ENCODE measurements around the gene FAP.

Gene FAP

DNA sequence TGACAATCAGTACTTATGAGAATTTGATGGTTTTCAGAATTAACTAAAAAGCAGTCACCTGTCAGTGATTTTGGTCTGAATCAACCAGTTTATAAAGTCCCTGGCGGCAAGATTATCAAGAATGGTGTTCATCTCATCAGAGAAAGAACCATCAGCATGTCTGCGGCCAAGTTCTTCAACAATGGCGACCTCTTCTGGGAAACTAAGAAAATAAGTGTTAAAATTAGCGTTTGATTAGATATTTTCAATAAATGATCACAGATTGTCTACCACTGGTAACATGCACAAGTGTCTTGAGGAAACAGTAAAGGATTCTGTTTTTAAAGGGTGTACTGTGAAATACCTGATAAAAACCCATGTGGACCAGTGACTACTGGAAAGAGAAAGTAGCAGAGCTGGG, 99.3 kb downstream of the FAP start:
- no peak overlapping the region for H4K8ac ChIP-seq (ENCODE audit: low read depth, low read length)
- H2BK120ac ChIP-seq (ENCODE audit: low read depth, low read length): no peak overlapping the region
- no peak overlapping the region for H3K56ac ChIP-seq (ENCODE audit: low read length)
- no peak overlapping the region for H3K4ac ChIP-seq (ENCODE audit: low read depth, low read length)
- H4K5ac ChIP-seq (ENCODE audit: low read length): no peak overlapping the region
- no peak overlapping the region for H3K4me2 ChIP-seq (ENCODE audit: low read length)
- H2BK15ac ChIP-seq (replicated peaks; ENCODE audit: low read depth): no peak overlapping the region
- no peak overlapping the region for H3K18ac ChIP-seq (ENCODE audit: low read length)
- no peaks in the 10 kb centered on the region for H3K79me2 ChIP-seq (ENCODE audit: control insufficient read depth, insufficient read depth, low read length)
- no peaks in the 10 kb centered on the region for H3K27me3 ChIP-seq (ENCODE audit: insufficient read depth, low read length, poor library complexity)
- H2BK5ac ChIP-seq (ENCODE audit: low read length): no peak overlapping the region
- H3K4me1 ChIP-seq (ENCODE audit: control insufficient read depth, low read depth, low read length): no peaks in the 10 kb centered on the region
- H3K4me3 ChIP-seq (ENCODE audit: low read length): no peak overlapping the region
- no peaks in the 10 kb centered on the region for H3K36me3 ChIP-seq (ENCODE audit: control insufficient read depth, insufficient read depth, low read length)
- no CpG with 5 or more reads among the region's 4 CpGs for WGBS (ENCODE audit: extremely low coverage, insufficient coverage, low lambda C conversion rate)
- no peak overlapping the region for H3K23ac ChIP-seq (ENCODE audit: low read length)
- no peak overlapping the region for H2AK5ac ChIP-seq (ENCODE audit: low read length)
- no peak overlapping the region for H3K9ac ChIP-seq (ENCODE audit: low read length)
- DNase-seq: no peak
- no peak overlapping the region for H3K27ac ChIP-seq (ENCODE audit: low read depth, low read length)
- no peaks in the 10 kb centered on the region for H3K79me1 ChIP-seq (ENCODE audit: low read length)

DNA sequence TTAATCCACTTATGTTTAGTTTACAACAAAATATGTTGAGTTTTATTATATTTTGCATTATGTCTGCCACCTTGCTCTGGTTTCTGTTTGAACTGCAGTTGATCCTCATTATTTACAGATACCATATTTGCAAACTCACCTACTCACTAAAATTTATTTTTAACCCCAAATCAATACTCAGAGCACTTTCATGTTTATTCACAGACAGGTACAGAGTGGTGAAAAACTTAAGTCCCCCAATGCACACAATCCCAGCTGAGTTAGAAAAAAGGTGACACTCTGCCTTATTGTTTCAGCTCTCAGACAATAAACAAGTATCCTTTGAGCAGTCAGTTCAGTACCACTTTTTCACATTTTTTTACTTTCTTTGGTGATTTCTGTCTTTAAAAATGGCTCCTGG, 104.9 kb downstream of the FAP start:
- no peak overlapping the region for H3K27ac ChIP-seq (ENCODE audit: low read depth, low read length)
- no peak overlapping the region for H2BK15ac ChIP-seq (replicated peaks; ENCODE audit: low read depth)
- no peaks in the 10 kb centered on the region for H3K79me1 ChIP-seq (ENCODE audit: low read length)
- no peaks in the 10 kb centered on the region for H3K27me3 ChIP-seq (ENCODE audit: insufficient read depth, low read length, poor library complexity)
- H4K5ac ChIP-seq (ENCODE audit: low read length): no peak overlapping the region
- no peaks in the 10 kb centered on the region for H3K4me1 ChIP-seq (ENCODE audit: control insufficient read depth, low read depth, low read length)
- no peak overlapping the region for H3K4me2 ChIP-seq (ENCODE audit: low read length)
- H3K56ac ChIP-seq (ENCODE audit: low read length): no peak overlapping the region
- H2AK5ac ChIP-seq (ENCODE audit: low read length): no peak overlapping the region
- no peak overlapping the region for H2BK5ac ChIP-seq (ENCODE audit: low read length)
- no peak overlapping the region for H3K4me3 ChIP-seq (ENCODE audit: low read length)
- H2BK120ac ChIP-seq (ENCODE audit: low read depth, low read length): no peak overlapping the region
- H4K8ac ChIP-seq (ENCODE audit: low read depth, low read length): no peak overlapping the region
- H3K36me3 ChIP-seq (ENCODE audit: control insufficient read depth, insufficient read depth, low read length): no peaks in the 10 kb centered on the region
- DNase-seq: no peak
- no peak overlapping the region for H3K18ac ChIP-seq (ENCODE audit: low read length)
- no peaks in the 10 kb centered on the region for H3K79me2 ChIP-seq (ENCODE audit: control insufficient read depth, insufficient read depth, low read length)
- no peak overlapping the region for H3K4ac ChIP-seq (ENCODE audit: low read depth, low read length)
- no peak overlapping the region for H3K23ac ChIP-seq (ENCODE audit: low read length)
- H3K9ac ChIP-seq (ENCODE audit: low read length): no peak overlapping the region

DNA sequence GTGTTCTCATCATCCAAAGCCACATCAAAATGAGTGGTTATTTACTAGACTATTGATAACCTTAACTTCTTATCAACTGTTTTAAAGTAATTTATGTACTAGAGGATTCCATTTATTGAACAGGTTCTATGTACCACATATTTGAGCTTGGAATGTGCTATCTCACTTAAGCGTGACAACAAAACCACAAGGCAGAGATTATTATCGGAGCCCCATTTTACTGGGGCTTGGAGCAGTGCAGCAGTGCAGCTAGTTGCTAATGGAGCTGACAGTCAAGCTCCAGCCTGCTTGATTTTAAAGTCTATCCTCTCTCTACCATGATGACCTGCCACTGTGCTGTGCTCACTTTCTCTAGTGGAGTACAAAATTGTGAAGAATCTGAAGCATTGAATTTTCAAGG, 115.8 kb downstream of the FAP start:
- H3K27me3 ChIP-seq (ENCODE audit: insufficient read depth, low read length, poor library complexity): no peaks in the 10 kb centered on the region
- no peak overlapping the region for H3K18ac ChIP-seq (ENCODE audit: low read length)
- H3K4ac ChIP-seq (ENCODE audit: low read depth, low read length): no peak overlapping the region
- H3K4me1 ChIP-seq (ENCODE audit: control insufficient read depth, low read depth, low read length): no peaks in the 10 kb centered on the region
- H3K79me1 ChIP-seq (ENCODE audit: low read length): no peaks in the 10 kb centered on the region
- WGBS (ENCODE audit: extremely low coverage, insufficient coverage, low lambda C conversion rate): no CpG with 5 or more reads among the region's 2 CpGs
- no peak overlapping the region for H3K27ac ChIP-seq (ENCODE audit: low read depth, low read length)
- no peaks in the 10 kb centered on the region for H3K79me2 ChIP-seq (ENCODE audit: control insufficient read depth, insufficient read depth, low read length)
- H3K4me3 ChIP-seq (ENCODE audit: low read length): no peak overlapping the region
- no peak overlapping the region for H2BK15ac ChIP-seq (replicated peaks; ENCODE audit: low read depth)
- H2BK5ac ChIP-seq (ENCODE audit: low read length): no peak overlapping the region
- H3K4me2 ChIP-seq (ENCODE audit: low read length): no peak overlapping the region
- H3K23ac ChIP-seq (ENCODE audit: low read length): no peak overlapping the region
- no peak overlapping the region for H3K9ac ChIP-seq (ENCODE audit: low read length)
- H4K8ac ChIP-seq (ENCODE audit: low read depth, low read length): no peak overlapping the region
- no peak for DNase-seq
- no peak overlapping the region for H3K56ac ChIP-seq (ENCODE audit: low read length)
- H2BK120ac ChIP-seq (ENCODE audit: low read depth, low read length): no peak overlapping the region
- no peak overlapping the region for H4K5ac ChIP-seq (ENCODE audit: low read length)
- H2AK5ac ChIP-seq (ENCODE audit: low read length): no peak overlapping the region
- H3K36me3 ChIP-seq (ENCODE audit: control insufficient read depth, insufficient read depth, low read length): no peaks in the 10 kb centered on the region

DNA sequence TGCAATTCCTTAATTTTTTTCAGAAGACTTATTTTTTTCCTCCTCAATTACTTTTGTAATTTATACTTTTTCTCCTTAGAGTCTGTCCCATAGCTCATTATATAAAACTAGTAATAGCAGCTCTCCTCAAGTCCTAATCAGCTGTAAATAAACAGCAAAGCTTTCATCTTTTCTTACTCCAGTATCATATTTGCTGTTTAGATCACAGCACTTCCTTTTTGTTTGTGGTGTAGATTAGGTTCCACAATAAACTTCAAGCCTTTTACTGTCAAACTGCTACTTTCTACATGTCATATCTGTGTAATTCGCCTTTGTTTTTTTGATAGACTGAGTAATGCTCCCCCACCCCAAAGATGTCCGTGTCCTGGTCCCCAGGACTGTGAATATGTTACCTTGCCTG, 116.7 kb downstream of the FAP start:
- Histone ChIP-seq H3K56ac (ENCODE audit: low read length) (no peak overlapping the region), H3K36me3 (ENCODE audit: control insufficient read depth, insufficient read depth, low read length) (no peaks in the 10 kb centered on the region), H3K79me2 (ENCODE audit: control insufficient read depth, insufficient read depth, low read length) (no peaks in the 10 kb centered on the region), H2BK5ac (ENCODE audit: low read length) (no peak overlapping the region), H3K4me2 (ENCODE audit: low read length) (no peak overlapping the region), H3K27me3 (ENCODE audit: insufficient read depth, low read length, poor library complexity) (no peaks in the 10 kb centered on the region), H2AK5ac (ENCODE audit: low read length) (no peak overlapping the region), H3K4me3 (ENCODE audit: low read length) (no peak overlapping the region), H3K9ac (ENCODE audit: low read length) (no peak overlapping the region), H4K8ac (ENCODE audit: low read depth, low read length) (no peak overlapping the region), H3K23ac (ENCODE audit: low read length) (no peak overlapping the region), H3K4me1 (ENCODE audit: control insufficient read depth, low read depth, low read length) (no peaks in the 10 kb centered on the region), H2BK15ac (replicated peaks; ENCODE audit: low read depth) (no peak overlapping the region), H3K18ac (ENCODE audit: low read length) (no peak overlapping the region), H3K79me1 (ENCODE audit: low read length) (no peaks in the 10 kb centered on the region), H3K27ac (ENCODE audit: low read depth, low read length) (no peak overlapping the region), H4K5ac (ENCODE audit: low read length) (no peak overlapping the region), H3K4ac (ENCODE audit: low read depth, low read length) (no peak overlapping the region), H2BK120ac (ENCODE audit: low read depth, low read length) (no peak overlapping the region)
- DNase-seq: no peak
- no CpG with 5 or more reads among the region's 2 CpGs for WGBS (ENCODE audit: extremely low coverage, insufficient coverage, low lambda C conversion rate)

DNA sequence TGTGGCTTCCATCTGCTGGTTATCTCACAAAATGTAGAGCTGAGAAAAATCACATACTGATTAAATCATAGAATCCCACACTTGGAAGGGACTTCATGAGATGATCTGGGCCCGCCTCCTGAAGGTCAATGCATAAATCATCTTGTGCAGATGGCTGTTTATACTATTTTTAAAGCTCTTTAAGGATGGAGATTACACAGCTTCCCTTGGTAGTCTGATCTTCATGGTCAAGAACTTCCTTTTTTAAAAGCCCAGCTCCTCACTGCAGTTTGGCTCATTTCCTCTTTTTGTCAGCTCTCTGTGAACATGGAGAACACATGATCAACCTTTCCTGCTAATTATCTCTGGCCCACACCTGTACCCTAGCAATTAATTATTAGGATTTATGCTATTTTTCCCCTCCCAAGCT, 117.1 kb downstream of the FAP start:
- Histone ChIP-seq H3K4ac (ENCODE audit: low read depth, low read length) (no peak overlapping the region), H3K27ac (ENCODE audit: low read depth, low read length) (no peak overlapping the region), H3K9ac (ENCODE audit: low read length) (no peak overlapping the region), H3K4me1 (ENCODE audit: control insufficient read depth, low read depth, low read length) (no peaks in the 10 kb centered on the region), H3K23ac (ENCODE audit: low read length) (no peak overlapping the region), H4K8ac (ENCODE audit: low read depth, low read length) (no peak overlapping the region), H3K18ac (ENCODE audit: low read length) (no peak overlapping the region), H2BK5ac (ENCODE audit: low read length) (no peak overlapping the region), H3K27me3 (ENCODE audit: insufficient read depth, low read length, poor library complexity) (no peaks in the 10 kb centered on the region), H3K4me2 (ENCODE audit: low read length) (no peak overlapping the region), H3K79me2 (ENCODE audit: control insufficient read depth, insufficient read depth, low read length) (no peaks in the 10 kb centered on the region), H3K4me3 (ENCODE audit: low read length) (no peak overlapping the region), H4K5ac (ENCODE audit: low read length) (no peak overlapping the region), H2BK15ac (replicated peaks; ENCODE audit: low read depth) (no peak overlapping the region), H3K36me3 (ENCODE audit: control insufficient read depth, insufficient read depth, low read length) (no peaks in the 10 kb centered on the region), H2AK5ac (ENCODE audit: low read length) (no peak overlapping the region), H2BK120ac (ENCODE audit: low read depth, low read length) (no peak overlapping the region), H3K56ac (ENCODE audit: low read length) (no peak overlapping the region), H3K79me1 (ENCODE audit: low read length) (no peaks in the 10 kb centered on the region)
- no peak for DNase-seq
- WGBS (ENCODE audit: extremely low coverage, insufficient coverage, low lambda C conversion rate): no CpG with 5 or more reads among the region's 1 CpG

DNA sequence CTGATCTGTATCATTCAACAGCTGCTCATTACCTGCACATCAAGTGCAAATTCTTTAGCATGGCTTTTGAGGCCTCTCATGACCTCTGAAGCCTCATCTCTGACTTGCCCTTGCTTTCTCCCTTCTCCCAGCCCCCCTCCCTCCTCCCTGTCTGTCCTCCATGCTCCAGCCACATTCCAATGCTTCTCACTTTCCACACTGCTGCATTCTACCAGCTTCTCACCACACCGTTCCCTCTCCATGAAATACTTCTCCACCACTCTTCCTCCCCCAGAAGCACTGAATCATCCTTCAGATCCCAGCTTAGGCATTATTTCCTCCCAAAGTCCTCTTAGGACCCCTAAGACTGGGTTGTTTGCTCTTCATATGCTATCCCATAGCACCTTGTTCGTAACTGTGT, 118.1 kb downstream of the FAP start:
- Histone ChIP-seq H4K5ac (ENCODE audit: low read length) (no peak overlapping the region), H2AK5ac (ENCODE audit: low read length) (no peak overlapping the region), H3K79me1 (ENCODE audit: low read length) (no peaks in the 10 kb centered on the region), H3K4me1 (ENCODE audit: control insufficient read depth, low read depth, low read length) (no peaks in the 10 kb centered on the region), H3K23ac (ENCODE audit: low read length) (no peak overlapping the region), H3K27ac (ENCODE audit: low read depth, low read length) (no peak overlapping the region), H3K4me2 (ENCODE audit: low read length) (no peak overlapping the region), H3K27me3 (ENCODE audit: insufficient read depth, low read length, poor library complexity) (no peaks in the 10 kb centered on the region), H3K56ac (ENCODE audit: low read length) (no peak overlapping the region), H3K36me3 (ENCODE audit: control insufficient read depth, insufficient read depth, low read length) (no peaks in the 10 kb centered on the region), H3K79me2 (ENCODE audit: control insufficient read depth, insufficient read depth, low read length) (no peaks in the 10 kb centered on the region), H2BK15ac (replicated peaks; ENCODE audit: low read depth) (no peak overlapping the region), H3K4ac (ENCODE audit: low read depth, low read length) (no peak overlapping the region), H3K4me3 (ENCODE audit: low read length) (no peak overlapping the region), H3K9ac (ENCODE audit: low read length) (no peak overlapping the region), H2BK5ac (ENCODE audit: low read length) (no peak overlapping the region), H3K18ac (ENCODE audit: low read length) (no peak overlapping the region), H2BK120ac (ENCODE audit: low read depth, low read length) (no peak overlapping the region), H4K8ac (ENCODE audit: low read depth, low read length) (no peak overlapping the region)
- WGBS (ENCODE audit: extremely low coverage, insufficient coverage, low lambda C conversion rate): no CpG with 5 or more reads among the region's 2 CpGs
- peak; percentile 78 for DNase-seq

All from mesendoderm (in vitro differentiated cells).